HG02970 (cell line): Measurements from ENCODE around the gene ZNF891.
A peak's percentile ranks its signal among the peaks of the same experiment; 100 is the strongest.

Experiments used
- ATAC-seq: cut with Tn5 transposase; IDR thresholded peaks from one replicate; pipeline ENCODE4 v1.9.1; 2021; ENCODE audit warnings: mild to moderate bottlenecking, moderate library complexity, moderate number of reproducible peaks; ENCODE audit not compliant: unreplicated experiment, low FRiP score

Gene ZNF891

GRCh38 chr12:133130038-133130807 is at the start of gene ZNF891, which contains the start of gene ZNF10:
ZNF891 (minus strand) TSS chr12:133130274; CDS start chr12:133121918, 8,356 bp downstream.
ZNF10 (plus strand) TSS chr12:133130627; CDS start chr12:133144493, 13,866 bp downstream.
- peak; percentile 95 for ATAC-seq

DNA sequence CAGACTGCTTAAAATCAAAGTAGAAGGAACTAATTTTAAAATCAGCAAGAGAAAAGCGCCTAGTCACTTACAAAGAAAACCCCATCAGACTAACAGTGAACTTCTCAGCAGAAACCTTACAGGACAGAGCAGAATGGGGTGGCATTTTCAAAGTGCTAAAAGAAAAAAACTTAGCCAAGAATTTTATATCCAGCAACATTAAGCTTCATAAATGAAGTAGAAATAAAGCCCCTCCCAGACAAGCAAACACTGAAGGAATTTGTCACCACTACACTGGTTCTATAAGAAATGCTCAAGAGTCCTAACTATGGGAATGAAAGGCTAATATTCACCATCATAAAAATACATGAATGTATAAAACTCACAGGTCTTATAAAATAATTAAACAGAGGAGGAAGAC is 44.8 kb upstream of the ZNF891 start:
- no peak for ATAC-seq

GRCh38 chr12:133172491-133172890 is 42.4 kb upstream of the ZNF891 start:
- ATAC-seq, result no peak

- ATAC-seq, result no peak
Measured at GRCh38 chr12:133165776-133166175, 35.7 kb upstream of the ZNF891 start.

GRCh38 chr12:133156125-133156690 is 26.1 kb upstream of the ZNF891 start:
- no peak for ATAC-seq

DNA sequence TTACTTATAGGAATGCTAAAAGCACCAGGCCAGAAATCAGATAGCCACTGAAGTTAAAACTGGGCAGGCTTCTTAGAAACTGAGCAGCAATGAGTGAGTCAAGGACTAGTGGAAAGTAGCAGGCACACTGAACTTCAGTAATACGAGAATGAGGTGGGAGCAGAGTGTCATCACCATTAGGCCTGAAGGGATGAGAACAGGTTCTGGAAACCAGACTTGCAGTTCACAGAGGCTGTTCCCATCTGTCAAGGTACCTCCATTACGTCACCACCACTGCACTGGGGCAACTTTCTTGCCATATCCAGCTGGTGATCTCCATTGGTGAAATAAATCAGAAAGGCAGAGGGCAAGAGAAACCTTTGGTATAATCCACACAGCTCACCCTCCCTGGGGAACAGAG is 15.9 kb upstream of the ZNF891 start:
- ATAC-seq, result no peak

DNA sequence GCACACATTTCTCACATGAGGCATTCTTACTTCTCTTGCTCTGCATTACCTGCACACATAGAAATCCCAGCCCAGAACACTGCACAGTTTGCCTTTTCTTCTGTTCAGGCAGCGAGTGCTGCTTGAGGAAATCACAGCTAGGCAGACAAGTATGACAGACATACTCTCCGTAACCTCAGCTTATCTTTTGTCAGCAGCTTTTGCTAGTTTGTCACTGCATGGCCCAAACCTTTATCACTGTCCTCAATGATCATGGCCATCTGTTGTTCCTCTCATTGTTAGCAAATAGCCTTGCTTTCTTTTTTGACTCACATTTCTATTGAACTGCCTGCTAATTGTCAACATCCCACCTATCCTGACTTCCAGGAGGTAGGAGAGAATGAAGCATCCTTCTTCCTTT is 5.7 kb upstream of the ZNF891 start:
- ATAC-seq, result no peak

DNA sequence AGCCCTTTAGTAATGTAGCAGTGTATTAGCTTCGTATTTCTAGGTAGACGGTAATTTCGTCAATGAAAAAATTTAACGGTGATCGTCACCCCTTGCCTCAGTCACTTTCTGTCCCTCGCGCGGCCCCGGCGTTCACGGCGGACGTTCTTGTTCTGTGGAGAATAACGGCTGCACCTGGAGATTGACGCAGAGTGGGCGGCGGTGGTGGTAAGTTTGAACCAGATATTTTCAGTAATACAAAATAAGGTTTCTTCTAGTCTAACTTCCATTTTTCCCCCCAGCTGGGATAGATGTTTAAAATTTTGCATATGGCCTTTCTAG is 694 bp upstream of the ZNF891 start:
- no peak for ATAC-seq

GRCh38 chr12:133129368-133130037 is 571 bp downstream of the ZNF891 start:
- no peak for ATAC-seq

GRCh38 chr12:133124674-133125073 is 5.4 kb downstream of the ZNF891 start:
- no peak for ATAC-seq

DNA sequence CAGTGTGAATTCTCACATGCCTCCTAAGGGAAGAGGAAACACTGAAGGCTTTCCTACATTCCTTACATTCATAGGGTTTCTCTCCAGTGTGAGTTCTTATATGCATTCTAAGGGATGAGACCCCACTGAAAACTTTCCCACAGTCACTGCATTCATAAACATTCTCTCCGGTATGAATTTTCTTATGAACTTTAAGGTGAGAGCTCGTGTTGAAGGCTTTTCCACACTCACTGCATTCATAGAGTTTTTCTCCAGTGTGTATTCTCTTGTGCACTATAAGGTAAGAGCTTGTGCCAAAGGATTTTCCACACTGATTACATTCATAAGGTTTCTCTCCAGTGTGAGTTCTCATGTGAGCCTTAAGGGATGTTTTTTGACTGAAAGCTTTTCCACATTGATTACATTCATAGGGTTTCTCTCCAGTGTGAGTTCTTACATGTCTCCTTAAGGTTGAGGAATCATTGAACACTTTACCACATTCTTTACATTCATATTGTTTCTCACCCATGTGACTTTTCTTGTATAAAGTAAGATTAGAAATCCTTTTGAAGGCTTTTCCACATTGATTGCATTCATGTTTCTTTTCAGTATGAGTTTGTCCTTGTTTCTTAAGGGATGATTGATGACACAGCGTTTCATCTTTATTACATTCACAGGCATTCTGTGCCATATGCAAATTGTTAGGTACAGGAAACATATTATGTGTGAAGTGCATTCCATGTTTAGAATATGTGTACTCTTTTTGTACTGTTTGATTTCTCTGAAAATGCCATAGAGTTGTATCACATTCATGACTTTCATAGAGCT is 9.5 kb downstream of the ZNF891 start:
- ATAC-seq, result no peak

- no peak for ATAC-seq
Measured at GRCh38 chr12:133108150-133108549, 21.9 kb downstream of the ZNF891 start.

DNA sequence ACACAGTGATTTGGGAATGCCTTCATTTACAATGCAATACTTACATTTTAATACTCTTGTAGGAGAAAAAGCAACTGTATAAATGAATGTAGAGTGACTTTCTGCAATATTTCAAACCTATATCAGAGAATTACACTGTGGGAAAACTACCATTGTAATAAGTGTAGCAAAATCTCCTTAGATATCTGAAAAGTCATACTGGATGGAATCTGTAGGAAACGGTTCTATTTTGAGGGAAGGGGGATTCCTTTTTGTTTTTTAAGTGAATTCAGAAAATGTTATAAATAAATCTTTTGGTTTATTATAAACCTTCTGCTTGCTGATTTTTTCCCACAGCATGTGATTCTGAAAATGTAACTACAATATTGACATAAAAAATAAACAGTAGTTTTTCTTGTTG is 23.0 kb downstream of the ZNF891 start:
- ATAC-seq, result no peak

DNA sequence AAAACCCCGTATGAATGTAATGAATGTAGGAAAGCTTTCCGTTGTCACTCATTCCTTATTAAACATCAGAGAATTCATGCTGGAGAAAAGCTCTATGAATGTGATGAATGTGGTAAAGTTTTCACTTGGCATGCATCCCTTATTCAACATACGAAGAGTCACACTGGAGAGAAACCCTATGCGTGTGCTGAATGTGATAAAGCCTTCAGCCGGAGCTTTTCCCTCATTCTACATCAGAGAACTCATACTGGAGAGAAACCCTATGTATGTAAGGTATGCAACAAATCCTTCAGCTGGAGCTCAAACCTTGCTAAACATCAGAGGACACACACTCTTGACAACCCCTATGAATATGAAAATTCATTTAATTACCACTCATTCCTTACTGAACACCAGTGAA is 23.8 kb downstream of the ZNF891 start:
- no peak for ATAC-seq

GRCh38 chr12:133105620-133106019 is 24.5 kb downstream of the ZNF891 start:
- no peak for ATAC-seq

GRCh38 chr12:133083345-133083744 is 46.7 kb downstream of the ZNF891 start:
- no peak for ATAC-seq

- no peak for ATAC-seq
Measured at GRCh38 chr12:133081159-133081780, 48.8 kb downstream of the ZNF891 start.

DNA sequence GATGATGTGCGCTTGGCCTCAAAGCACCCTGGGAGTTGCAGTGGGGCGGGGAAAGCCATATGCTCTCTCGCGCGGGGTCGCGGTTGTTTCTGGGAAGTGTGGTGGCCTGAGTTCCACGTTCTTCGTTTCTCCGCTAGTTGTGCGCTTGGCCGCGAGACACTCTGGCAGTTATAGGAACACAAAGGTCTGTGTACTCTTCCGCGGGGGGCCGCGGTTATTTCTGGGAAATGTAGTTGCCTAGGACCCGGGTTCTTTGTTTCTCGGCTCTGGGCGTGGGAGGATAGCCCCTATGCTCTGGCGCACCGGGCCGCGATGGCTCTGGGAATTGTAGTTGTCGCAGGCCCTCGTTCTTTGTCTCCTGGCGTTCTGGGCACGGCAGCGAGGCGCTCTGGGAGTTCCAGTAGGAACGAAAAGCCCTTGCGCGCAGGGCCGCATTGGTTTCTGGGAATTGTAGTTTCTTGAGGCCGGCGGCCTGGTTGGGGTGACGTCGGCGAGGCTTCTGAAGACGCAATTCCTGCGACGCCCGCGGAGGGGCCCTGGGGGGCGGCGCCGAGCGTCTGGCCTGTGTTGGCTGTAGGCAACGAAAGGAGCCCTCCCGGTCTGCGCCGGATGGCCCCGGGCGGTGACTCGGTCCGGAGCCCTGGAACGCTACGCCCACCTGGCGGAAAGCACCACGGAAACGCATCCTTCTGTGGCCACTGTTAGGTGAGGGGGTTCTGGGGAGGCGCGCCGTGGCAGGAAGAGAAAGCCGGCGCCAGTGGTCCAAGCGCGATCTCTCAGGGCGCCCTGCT is 49.5 kb downstream of the ZNF891 start, which contains the start of gene ZNF140:
Gene ZNF140, plus strand, starts transcription at position 556 of the 791 bp plus-strand sequence. CDS start 398 bp downstream, outside the sequence.
- ATAC-seq, result peak; percentile 78

- peak; percentile 81 for ATAC-seq
Measured at GRCh38 chr12:133080026-133080367, 50.1 kb downstream of the ZNF891 start.

GRCh38 chr12:133073836-133074235 is 56.2 kb downstream of the ZNF891 start:
- ATAC-seq, result no peak
